Ishikawa (cell line): Measurements from ENCODE around the gene COX4I1.

ENCODE experiments used
- NFIC ChIP-seq: IDR thresholded peaks from 2 replicates; pipeline ENCODE4 v1.6.1; 2012
- RAD21 ChIP-seq: IDR thresholded peaks from 2 replicates; pipeline ENCODE4 v1.6.1; 2012; ENCODE audit warnings: low read depth
- TAF1 ChIP-seq: IDR thresholded peaks from 2 replicates; pipeline ENCODE4 v1.6.1; 2012; ENCODE audit warnings: low read depth, mild to moderate bottlenecking
- YY1 ChIP-seq: IDR thresholded peaks from 2 replicates; pipeline ENCODE4 v1.6.1; 2012; ENCODE audit warnings: low read depth
- TF ChIP-seq, protein P1 (sequence below): IDR thresholded peaks from 2 replicates; pipeline ENCODE4 v1.6.1; 2012

DNA sequence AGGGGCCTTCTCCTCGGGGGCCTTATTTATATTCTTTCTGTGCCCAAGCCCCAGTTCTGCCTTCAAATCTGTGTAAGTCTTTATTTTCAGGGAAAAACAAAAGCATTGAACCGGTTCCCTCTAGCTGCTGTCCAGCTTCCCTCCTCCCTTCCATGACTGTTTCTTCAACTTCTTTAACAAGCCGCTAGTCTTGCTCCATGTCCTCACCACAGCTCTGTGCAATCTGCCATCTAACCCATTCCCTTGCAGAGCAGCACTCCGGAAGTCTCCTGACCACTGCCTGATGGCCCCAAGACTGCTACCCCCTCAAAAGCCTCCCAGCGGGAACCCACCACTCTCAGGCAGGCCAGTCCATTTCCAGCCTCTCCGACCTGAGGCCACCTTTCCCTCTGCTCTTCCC is 17.0 kb upstream of the COX4I1 start:
- no peak for TF ChIP-seq TAF1
- TF ChIP-seq NFIC: no peak
- TF ChIP-seq, protein P1, sequence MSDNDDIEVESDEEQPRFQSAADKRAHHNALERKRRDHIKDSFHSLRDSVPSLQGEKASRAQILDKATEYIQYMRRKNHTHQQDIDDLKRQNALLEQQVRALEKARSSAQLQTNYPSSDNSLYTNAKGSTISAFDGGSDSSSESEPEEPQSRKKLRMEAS: no peak
- TF ChIP-seq YY1: no peak
- no peak for TF ChIP-seq RAD21
